C4-2B (cell line): ENCODE data around the gene IQUB.

Experiments
- CTCF ChIP-seq: fragments of 450-650 bp; conservative IDR thresholded peaks from 2 replicates; pipeline ENCODE4 v1.5.1; 2017; ENCODE audit warnings: mild to moderate bottlenecking
- ZFX ChIP-seq: fragments of 450-650 bp; IDR thresholded peaks from 2 replicates; pipeline ENCODE4 v1.6.1; 2017

GRCh38 chr7:123535517-123535916 lies 1.1 kb upstream of the IQUB start:
- TF ChIP-seq CTCF (no peak), ZFX (no peak)
